IPS-11a (cell line): ENCODE measurements around the gene ADCY5.

ENCODE experiments used
- H3K4me3 ChIP-seq: one replicate; pipeline ENCODE4 v1.5.1; 2013; ENCODE audit warnings: low read depth, low read length, control low read depth

ADCY5 gene

DNA sequence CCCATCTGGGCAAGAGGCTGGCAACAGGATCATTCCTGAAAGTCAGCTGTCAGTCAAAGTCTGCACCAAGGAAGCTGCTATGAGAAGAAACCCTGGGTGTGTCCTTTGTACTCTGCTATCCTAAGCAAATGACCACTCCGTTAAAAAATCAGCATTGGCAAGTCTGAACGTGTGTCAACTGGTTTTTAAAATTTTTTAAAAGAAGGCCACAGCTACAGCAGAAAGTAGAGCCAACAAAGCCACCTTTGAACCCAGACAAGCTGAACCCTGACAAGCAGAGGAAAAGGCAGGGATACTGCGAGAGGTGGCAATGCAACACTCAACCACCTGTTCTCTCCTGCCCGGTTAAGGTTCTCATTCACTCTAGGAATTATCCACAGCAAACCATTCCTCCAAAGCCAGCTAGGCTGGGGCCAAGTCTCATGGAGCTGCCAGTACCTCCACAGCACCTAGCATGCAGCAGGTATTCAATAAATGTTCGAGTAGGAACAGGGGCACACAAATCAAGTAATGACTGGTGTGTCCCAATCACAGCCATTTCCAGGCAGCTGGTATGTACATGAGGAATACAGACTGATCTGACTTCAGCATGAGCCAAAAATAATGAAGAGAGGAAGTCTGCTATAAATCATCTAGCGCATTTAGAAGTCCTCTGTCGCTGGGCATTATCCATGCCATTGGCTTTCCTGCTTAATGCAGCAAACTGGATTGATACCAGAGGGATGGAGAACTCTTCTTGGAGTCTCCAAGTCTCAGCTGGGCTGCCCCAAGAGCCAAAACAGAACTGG is 76.0 kb downstream of the ADCY5 start:
- no peak overlapping the region for H3K4me3 ChIP-seq

DNA sequence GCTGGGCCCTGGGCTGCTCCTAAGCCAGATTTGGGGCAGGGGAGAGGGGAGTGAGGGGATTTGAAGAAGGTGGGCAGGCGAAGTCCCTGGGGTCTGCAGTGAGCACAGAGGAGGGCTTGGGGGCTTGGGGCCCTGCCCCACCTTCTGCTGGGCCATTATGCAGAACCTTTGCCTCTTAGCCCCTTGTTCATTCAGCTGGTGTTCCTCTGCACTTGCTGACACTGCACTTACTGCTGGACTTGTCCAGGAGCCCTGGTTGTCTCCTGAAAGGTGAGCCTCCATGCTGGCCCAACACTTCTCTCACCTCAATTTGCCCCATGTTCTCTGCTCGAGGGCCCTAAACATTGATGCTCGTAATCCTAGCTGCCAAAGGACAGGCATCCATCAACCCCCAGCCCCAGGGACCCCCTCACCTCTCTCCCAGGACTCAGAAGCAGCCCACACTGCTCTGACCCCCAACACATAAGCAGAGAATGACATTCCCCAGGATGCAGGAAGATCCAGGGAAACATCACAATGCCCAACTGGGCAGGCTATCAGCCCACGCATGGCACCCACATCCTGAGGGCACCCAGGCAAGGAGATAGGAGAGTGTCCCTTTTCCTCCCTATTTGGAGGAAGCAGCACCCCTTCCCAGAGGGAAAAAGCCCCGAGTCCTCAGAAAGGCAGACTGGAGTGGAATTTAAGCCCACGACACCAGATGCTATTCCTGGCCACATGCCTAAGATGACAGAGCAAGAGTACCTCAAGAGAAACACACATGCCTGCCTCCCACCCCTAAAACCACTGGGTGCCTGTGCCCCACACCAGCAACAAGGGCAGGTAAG is 76.8 kb downstream of the ADCY5 start:
- no peak overlapping the region for H3K4me3 ChIP-seq

DNA sequence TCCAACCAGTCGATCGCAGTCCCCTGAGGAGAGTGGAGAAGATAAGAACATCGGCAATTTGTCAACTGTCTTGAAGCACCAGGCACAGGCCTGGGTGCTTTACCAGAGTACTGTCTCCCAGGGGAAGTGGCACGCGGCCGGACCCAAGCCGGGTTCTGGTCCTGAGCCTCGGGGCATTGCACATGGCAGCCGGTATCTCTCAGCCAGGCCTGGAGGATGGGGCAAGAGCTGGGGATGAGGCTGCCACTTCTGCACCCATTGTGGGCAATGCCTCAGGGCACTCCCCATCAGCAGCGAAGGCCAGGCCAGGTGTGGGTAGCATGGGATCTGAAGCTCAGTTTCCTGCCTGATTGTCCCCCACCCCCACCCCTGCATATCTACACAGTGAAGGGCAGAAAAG is 77.5 kb downstream of the ADCY5 start:
- H3K4me3 ChIP-seq, result no peak overlapping the region

DNA sequence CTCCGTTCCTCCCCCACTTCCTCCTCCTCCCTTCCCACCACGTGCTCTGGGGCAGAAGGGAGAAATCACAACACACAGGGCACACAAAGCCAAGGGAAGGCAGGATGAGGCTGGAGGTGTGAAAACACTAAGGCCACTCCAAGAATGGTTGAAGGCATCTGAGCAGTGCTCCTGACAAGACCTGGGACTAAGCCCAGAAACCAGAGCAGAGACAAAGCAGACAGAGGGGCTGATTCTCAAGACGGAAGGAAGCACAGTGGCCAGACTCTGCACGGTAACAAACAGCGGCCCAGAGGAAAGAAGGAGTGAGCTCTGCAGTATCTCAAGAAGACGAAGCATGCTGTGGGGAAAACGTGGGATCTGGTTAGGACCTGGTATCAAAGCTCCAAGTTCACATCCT is 78.1 kb downstream of the ADCY5 start:
- no peak overlapping the region for H3K4me3 ChIP-seq

DNA sequence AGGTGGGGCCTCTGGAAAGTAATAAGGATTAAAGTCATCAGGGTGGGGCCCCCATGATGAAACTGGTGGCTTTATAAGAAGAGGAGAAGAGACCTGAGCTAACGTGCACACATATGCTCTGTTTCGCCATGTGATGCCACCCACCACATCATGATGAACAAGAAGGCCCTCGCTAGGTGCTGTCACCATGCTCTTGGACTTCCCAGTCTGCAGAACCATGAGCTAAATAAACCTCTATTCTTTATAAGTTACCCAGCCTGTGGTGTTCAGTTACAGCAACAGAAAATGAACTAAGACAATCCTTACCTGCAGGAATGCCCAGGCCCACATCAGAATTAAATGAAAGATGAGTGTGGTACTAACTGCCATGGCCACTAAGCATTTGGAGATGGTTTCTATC is 79.8 kb downstream of the ADCY5 start:
- H3K4me3 ChIP-seq, result no peak overlapping the region

DNA sequence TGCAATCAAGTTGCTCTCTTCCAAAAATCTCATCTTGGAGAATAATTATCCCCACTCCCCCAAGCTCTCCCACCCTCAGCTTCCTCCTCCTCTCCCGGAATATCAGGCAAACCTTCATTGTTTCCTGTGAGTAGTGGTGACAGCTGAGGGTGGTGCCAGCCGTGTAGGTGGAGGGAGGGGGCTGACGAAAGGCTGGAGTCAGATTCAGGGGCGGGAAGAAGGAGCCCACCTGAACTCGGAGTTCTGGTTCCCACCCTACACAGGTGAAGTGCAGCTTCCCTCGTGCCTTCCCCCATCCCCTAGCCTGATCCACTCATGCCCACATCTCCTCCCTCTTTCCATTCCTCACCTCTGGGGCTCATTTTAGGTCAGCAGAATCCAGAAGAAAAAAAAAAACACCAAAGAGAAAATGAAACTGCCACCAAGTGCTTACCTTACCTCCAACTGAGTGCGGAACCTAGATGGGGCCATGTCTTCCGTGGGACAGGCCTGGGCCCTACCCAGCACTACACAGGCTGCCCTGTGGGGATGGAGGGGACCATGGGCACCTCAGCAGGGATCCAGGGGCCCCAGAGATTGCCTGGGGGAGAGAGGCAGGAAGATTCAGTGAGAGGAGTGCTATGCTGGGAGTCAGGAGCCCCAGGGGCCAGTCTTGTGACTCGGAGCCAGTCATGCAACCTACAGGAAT is 81.3 kb downstream of the ADCY5 start:
- no peak overlapping the region for H3K4me3 ChIP-seq

DNA sequence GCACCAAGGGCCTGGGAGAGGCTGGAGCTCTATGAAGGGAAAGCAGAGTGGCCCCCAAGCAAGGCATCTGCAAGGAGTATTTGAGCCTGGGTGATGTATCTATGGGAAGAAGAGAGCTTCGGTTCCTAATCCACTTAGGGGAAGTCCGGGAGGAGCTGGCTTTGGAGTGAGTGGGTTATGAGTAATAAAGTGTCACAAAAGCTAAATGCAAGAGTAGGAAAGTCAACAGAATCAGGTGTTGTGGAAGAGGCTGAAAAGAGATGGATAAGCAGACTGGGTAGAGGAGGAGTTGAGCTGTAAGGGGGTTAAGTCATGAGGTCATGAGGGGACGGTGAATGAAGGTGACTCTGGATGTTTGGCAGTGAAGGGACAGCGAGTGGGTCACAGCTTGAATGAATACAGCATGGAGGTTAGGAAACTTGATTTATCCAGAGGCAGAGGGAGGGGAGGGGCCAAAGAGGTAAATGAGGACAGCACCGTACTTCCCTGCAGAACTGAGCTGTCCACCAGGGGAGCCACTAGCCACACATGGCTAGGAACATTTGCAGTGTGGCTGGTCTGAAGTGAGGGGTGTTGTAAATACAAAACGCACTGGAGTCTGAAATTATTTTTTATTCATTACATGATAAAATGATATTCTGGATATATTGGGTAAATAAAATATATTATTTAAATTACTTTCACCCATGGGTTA is 83.3 kb downstream of the ADCY5 start:
- no peak overlapping the region for H3K4me3 ChIP-seq

DNA sequence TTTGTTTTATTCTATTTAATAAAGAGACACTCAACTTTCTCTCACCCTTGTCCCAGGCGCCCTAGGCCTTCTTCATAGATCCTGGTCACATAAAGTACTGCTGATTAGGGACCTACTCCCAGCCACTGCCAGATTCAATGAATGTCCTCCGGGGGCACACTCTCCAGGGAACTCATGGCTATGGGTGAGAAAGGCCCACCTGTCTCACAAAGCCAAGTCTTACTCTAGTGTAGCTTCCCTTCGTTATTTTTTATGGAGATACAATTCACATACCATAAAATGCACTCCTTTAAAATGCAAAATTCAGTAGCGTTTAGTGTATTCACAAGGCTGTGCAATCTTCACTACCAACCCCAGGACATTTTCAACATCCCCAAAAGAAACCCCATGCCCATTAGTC is 87.8 kb downstream of the ADCY5 start:
- H3K4me3 ChIP-seq, result no peak overlapping the region

DNA sequence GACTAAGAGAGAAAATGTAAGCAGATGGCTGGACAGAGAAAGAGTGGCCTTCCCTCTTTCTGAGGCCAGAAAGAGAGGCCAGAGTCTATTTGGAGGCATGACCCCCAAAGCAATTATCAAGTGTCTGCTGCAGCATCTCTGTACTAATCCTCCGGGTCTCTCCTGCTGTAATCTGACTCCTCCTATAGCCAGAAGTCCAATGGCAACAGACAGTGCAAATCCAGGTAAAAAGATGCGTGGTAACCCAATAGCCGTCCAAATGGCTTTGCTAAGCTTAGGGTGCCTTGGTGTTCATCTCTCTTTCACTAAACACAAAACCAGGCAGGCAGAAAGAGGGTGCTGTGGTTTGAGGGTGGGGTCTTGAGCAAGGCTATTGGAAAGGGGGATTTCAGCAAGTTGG is 91.6 kb downstream of the ADCY5 start:
- no peak overlapping the region for H3K4me3 ChIP-seq

DNA sequence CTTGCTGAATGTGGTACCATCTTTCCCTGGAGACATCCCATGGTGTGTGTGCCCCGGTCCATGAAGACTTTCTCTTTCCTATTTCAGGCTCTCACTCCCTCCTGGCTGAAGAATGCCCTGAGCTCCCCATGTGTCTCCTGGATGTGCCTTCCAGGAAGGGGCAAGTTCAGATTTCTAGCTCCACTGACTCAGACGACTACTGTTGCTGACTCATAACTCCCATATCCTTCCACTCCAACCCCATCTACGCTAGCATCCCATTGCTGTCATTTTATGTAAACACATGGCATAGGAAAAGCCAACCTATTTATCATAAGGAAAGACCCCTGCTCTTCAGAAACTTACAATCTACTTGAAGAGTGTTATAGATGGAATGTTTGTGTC is 95.0 kb downstream of the ADCY5 start:
- H3K4me3 ChIP-seq, result no peak overlapping the region

DNA sequence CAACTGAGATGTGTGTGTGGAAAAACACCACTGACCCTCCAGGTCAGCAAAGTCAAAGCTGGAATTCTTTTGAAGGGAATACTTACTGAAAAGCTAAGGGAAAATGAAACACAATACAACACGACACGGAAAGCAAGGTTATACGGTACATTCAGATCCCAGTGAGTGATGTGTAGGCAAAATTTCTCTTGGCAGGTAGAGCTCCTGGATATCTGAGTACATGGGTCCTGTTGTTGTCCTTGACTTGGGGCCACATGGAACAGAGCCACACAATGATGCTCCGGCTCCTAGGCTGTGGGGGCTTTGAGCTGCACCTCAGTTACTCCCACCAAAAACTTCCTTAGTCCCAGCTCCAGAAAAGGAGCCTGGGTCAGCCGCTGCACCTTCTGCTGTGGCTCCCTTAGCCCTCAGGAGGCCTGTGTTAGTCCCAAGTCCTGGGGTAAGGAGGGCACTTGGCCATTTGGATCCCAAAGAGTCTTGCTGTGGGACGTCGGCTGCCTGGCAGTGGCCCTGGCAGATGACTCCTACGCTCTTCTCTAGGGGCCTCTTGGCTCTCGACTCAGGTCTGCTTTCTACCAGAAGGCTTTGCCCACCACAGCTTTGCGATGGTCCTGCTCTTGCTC is 95.6 kb downstream of the ADCY5 start:
- no peak overlapping the region for H3K4me3 ChIP-seq

DNA sequence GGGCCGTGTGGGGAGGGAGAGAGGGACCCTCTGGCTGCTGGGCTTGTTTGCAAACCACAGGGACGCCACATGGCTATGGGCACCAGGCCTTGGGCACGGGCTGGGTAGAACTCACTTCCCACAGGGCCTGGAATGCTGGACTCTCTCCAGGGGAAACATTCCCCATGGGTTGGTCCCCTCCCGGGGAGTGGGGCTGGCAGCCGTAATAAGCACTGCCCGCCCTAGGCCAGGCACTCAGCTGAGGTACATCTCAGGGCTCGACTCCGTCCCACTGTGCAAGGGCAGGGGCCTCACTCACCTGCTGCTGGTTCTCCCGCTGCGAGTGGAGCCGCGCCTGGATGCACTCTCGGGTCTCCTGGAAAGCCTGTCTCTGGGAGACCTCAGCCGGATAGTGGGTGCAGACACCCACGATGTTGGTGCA is 96.7 kb downstream of the ADCY5 start:
- no peak overlapping the region for H3K4me3 ChIP-seq

DNA sequence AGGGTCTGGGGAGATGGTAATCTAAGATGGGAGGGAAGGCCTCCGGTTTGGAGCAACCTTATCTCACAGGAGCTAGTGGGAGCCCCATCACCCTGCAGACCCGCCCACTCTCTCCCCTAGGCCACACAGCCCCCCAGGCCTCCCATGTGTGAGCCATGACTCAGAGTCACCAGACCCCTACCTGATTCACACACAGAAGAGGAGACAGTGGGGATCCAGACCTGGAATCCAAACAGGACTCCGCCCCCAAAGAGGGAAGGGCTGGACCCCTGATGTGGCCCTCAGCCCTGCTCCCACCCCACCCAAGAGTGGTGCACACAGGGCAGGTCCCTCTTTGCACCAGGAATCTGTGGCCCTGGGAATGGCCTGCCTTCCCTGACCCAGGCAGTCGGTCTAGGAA is 97.4 kb downstream of the ADCY5 start:
- no peak overlapping the region for H3K4me3 ChIP-seq

DNA sequence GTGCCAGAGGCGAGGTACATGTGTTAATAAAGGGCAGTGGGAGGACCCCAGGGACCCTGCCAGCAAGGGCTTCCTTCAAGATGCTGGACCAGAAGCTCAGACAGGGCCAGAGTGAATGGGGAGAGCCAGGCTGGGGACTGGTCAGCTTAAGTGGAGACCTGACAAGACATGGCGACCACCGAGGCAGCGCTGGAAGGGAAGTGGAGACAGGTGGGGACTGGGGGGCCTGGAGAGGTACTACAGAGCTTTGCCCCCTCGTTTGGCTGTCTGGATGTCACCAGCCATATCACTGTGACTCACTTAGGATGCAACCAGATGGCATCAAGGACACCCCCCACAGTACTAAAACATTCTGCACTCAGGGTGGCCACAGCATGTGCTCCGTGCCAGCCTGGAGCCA is 97.9 kb downstream of the ADCY5 start:
- H3K4me3 ChIP-seq, result no peak overlapping the region

DNA sequence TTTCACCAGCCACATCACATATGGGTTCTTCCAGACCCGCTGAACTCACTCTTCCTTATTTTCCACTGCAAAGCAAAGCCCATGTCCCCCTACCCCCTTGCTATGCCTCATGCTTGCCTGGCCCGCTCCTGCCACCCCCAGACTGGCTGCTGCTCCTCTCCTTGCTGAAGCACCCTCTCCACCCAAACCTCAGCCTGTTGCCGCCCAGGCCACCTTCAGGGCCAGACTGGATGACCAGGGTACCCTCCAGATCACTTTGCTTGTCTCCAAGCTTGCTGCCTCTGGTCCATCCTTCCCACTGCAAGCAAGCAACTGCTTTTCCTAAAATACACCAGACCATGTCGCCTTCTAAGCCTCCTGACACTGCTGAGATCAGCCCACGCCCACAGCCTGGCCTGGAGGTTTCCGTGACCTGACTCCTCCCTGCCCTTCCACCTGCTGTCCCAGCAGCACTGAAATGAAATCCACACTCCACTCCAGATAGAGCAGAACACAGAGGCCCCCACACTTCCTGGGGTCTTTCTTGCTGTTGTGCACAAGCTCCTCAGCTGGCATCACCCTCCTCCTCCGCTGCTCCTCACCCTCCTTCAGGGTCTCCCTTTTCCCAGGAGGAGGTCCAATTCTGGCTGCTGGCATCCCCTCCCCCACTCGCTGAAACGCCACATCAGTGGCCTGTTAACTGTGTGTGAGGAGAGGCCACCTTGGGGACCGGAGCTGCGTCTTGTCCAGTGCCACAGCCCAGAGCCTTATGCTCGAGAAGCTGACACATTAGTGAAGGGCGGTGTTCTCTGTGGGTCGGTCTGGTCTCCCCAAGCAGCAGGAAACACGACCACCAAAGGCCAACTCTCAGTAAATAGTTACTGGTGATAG is 99.1 kb downstream of the ADCY5 start:
- no peak overlapping the region for H3K4me3 ChIP-seq

DNA sequence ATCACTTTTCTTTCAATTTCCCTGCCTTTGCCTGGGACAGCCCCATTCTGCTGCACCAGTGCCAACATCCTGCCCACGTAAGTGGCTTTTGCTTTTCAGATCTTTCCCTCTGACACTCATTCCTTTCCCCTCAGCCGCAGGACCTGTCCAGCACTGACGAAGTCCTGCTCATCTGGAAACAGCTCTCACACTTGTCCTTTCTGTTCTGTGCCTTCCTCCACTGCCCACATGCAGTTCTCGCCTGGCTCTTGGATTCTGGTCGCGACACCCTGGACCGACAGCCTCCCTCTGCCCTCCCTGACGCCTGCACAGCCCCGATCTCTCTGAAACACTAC is 99.7 kb downstream of the ADCY5 start:
- H3K4me3 ChIP-seq, result no peak overlapping the region

DNA sequence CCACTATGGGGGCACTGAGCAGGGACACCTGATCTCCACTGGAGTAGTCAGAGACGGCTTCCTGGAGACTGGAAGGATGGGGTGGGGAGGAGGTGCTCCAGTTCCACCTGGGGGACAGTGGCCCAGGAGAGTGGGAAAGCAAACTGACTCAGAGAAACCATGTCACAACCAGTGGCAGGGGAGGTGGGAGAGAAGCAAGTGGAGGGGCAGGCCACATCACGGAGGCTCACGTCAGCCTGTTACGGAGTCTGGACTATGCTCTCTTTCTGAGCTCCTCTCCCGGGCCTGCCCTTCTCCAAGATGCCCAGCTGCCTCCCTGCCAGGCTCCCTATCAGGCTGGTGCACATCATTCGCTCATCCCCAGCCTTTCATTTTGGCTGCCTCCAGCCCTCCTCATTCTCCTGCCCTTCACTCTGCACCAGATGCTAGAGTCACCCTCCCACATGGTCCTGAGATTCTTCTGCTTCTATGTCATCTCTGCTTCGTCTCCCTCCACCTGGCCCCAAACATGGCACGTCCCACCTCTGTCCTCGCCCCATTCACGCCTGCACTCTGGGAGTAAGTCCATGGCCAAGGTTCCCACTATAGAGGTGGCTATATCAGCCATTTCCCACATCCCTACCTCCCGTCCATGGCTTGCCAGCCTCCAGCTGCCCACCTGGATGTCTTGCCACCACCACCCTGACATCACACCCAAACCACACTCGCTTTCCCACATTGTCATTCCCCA is 100.3 kb downstream of the ADCY5 start:
- no peak overlapping the region for H3K4me3 ChIP-seq

DNA sequence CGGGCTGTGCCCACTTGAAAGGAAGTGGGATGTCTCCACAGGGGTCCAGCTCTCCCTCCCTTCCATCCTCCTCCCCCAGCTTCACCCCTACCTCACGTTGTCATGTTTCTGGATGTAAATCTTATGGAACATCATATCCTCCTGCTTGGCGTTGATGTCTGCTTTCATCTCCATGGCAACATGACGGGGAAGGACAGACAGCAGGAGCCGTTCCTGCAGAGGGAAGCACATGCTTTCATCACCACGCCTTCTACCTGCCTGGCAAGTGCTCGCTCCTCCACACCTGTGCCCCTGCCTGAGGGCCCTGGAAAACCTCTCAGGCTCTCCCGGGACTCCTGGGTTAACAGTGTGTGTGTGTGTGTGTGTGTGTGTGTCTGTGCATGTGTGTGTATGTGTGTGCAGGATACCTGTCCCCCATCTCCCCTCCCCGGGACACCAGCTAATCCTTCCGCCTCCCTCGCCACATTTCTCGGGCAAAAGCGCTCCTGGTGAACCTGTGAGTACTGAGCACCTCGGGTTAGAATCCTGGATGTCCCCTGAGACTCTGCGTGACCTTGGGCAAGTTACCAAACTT is 101.1 kb downstream of the ADCY5 start:
- no peak overlapping the region for H3K4me3 ChIP-seq

DNA sequence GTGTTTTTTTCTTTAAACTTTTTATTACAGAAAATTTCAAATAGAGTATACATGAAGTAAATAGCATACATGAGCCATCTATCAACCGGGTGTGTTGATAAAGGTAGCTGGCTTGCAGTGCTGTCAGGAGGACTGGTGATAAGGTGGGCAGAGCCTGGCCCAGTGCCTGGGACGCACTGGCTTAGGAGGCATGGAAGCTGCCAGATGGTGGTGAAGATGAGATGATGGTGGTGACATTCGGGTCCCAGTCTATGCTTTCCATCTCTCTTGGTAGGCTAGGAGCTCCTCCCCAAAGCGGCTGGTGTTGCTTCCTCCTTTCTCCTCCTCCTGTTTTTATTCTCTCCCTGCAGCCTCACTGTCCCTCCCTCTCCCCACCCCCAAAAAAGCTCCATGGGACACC is 101.7 kb downstream of the ADCY5 start:
- H3K4me3 ChIP-seq, result no peak overlapping the region
